GOT3 (cell line): Measurements from ENCODE around the gene ATF3.

Experiments
- DNase-seq: peaks from one replicate; lab custom pipeline; 2025; ENCODE audit warnings: mixed read lengths; lab: John Stamatoyannopoulos, UW

Gene ATF3

DNA sequence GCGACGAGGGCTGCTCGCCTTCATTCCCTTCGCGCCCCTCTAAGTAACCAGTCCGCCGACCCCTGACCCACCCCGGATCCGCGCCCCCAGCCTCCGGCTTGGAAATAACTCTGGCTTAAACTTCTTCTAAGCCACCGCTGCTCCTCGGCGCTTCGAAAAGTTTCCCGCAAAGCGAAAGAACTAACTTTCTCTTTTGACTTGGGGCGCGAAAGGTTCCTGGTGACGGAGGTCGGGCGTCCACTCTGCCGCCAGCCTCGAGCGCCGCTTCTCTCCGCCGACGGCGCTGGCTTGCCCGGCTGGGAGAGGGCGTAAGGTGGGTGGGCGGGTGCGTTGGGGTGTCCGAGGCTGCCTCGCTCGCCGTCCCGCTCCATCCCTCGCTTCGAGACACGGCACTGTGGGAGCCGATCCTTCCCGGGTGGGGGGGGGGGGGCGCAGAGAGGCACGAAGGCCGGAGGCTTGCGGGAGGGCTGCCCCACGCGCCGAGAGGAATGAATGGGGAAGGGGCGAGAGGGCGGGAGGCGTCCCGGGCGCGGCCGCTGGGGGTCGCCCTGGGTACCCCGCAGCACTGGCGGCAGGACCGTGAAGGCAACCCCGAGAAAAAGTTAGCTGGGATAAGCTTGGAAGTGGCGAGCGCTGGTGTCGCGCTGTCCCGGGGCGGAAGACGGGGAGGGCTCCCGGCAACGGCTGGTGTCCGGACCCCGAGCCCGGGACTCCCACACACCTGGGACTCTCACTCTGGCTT, 569 bp downstream of the ATF3 start:
- no peak for DNase-seq

DNA sequence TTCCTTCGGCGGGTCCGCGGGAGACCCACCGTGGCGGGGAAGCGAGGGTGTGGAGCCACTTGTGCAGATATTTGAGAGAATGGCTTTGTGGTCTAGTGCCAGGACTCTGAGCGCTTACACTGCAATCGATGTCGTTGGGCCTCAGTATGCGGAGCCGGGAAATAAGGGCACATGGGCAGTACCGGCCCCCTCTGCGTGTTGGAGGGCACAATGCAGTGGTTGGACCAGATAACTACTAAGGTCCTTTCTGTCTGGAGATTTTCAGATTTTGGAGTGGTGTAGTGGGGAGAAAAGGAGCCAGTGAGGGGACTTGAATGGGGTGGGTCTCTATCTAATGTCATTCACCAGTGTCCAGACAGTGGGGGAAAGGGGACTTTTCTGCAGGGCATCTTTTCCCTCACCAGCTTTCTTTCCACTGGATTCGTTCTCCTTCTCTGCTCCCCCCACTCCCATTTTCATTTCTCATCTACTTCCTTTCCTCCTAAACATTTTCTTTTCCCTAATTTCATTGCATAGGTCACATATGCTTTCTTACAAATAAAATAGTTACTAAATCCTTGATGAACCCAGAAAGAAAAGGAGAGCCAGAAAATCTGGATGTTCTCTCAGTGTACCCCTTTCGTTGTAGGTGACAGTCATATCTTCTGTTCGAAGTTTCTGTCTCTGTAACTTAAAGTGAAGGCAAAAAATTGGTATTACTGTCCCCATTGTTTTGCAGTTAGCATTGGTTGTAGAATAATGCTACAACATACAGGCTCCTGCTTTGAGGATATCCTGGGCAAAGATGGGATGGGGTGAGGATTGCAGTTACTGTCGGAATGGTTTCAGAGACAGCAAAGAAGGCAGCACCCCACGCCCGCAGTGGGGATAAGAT, 1.4 kb downstream of the ATF3 start:
- DNase-seq, result no peak

DNA sequence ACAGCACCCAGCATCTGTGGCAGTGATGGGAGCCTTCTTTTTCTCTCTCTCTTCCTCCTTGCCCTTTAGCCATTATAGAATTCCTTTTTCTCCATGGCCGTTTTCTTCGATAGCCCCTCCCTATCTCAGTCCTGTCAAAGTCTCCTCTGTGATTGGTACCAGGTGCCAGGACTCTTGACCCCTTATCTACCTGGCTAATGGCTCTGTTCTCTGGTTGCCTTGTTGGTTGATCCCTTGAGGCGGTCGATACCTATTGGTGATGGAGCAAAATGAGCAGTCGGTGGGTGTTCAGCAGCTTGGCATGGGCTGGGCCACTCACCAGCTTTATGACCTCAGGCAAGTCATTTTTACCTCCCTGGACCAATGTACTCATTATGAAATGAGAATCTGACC, 2.0 kb downstream of the ATF3 start:
- DNase-seq, result no peak

DNA sequence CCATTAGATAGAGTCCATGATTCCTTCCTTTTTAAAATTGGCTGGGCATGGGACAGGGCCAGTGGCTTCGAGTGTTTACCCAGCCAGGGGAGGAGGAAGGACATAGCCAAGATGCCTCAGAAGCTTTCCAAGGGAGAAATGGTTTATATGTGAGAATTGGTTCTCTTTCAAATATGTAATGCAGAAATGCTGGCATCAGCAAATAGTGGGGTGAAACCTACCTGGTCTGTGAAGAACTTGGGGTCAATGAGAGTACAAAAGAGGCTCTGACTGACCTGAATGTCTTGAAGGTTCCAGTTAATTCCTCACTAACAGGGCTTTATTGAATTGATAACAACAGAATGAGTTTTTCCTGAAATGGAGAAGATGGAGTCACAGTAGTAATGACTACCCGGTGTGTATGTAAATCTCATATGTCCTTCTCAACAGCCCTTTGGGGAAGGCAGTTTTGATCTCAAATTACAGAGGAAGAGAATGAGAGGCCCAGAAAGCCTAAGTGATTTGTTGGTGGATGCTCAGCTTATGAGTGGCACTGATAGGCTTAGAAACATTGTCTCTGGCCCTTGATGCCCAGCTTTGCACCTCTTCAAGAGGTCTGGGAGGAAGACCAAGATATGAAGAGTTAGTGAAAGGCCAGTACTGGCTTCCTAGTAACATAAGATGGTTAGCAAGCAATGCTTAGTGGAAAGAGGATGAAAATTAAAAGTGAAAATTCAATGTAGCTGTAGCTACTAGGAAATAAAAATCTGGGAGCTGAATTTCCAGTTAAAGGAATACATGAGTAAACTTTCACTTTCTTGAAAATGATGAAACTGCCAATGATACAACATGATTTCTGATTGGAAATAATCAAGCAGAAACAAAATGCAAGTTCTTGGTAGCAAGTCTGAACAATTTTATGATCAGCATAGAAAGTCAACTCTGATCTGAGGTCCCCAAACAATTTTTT, 2.7 kb downstream of the ATF3 start:
- no peak for DNase-seq

DNA sequence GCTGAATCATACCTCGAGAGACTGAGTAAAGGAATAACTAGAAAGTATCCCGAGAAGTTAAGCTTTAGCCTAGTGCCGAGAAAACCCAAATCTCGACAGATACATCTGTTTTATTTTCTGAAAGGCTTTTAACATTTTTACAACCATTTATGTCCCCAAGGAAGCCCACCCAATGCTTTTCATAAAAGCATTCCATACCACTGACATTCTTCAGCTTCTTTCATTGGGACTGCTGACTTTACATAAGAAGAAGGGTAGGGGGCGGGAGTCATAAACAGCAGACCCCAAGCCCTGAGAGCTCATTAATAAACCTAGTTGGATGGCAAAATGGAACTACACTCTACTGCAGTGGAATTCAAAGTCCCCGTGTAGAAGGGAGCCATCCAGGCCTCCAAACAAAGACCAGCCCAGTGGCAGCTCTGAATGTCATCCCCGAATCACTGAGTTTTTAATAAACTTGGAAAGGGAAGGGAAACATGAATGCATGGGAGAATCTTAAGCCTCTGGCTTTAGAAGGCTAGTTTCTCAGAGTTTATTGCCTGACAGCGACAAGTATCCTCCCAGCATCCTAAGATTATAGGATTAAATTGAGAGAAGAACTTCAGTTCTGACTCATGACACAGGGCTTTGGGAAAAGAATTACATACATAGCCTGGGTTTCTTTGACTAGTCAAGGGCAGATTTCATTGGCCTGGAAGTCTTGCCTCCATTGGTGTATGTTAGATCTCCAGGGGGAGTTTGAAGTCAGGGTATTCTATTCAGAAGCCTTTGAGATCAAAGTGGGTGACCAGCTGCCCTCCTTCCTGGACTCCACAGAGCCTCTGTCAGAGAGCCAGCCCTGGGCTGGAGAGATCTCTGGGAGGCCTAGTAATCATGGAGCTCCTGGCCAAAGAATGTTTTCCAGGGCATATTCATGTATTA, 3.7 kb downstream of the ATF3 start:
- DNase-seq, result no peak

DNA sequence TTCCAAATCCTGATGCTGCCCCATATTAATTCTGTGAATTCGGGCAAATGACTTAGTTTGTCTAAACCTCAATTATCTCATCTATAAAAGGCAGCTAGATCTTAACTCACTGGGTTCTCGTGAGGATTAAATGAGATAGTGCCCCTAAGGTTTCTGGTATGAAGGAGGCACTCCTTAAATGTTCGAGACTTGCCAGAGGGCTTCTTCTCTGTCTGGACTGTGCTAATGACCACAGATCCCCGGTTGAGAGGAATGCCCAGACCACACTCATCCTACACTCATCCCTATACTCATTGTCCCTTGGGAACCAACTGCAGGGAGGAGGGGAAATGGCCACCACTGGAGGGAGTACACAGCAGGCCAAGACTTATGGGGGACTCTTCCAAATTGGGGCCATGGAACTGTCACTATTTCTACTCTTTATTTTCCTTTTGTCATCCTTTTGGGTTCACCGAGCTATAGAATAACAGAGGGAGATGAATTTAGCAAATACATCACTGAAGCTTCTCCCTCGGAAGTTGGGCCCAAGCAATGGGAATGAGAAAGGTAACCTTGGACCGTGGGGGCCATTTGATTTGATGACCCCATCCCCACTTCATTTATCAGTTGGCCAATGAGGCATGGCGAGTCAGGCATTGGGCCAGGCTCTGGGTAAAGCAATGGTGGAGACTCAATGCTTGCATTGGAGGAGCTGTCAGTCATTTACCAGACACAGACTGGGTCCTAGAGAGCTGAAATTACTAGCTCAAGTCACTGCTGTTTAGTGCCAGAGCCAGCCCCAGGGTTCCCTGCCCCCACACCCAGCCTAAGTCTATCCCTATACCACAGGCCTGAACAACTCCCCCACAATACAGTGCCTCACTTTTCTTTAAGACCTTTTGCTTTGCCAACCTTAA, 5.1 kb downstream of the ATF3 start:
- no peak for DNase-seq

DNA sequence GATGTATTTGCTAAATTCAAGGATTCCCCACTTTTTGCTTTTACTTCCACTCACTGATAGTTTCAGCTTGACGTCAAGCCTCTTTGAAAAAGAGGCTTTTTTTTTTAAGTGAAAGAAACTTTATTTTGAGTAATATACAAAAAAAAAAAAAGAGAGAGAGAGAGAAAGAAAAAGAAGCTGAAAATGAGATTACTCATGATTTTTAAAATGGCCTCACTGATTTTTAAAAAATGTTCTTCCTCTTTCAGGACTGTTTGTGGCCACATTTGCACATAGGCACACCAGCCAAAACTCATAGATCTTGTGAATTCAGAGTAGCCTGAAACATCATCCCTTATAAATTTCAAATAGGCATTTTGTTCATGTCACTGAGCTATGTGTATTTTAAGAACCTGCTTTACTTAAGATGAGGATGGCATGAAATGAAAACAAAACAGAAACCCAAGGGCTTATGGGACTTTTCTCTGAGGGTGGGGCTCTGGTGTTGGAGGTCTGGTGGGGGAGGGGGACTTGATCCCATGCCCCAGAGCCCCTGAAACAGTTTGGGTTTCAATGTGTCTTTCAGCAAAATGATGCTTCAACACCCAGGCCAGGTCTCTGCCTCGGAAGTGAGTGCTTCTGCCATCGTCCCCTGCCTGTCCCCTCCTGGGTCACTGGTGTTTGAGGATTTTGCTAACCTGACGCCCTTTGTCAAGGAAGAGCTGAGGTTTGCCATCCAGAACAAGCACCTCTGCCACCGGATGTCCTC, 6.1 kb downstream of the ATF3 start:
- no peak for DNase-seq

DNA sequence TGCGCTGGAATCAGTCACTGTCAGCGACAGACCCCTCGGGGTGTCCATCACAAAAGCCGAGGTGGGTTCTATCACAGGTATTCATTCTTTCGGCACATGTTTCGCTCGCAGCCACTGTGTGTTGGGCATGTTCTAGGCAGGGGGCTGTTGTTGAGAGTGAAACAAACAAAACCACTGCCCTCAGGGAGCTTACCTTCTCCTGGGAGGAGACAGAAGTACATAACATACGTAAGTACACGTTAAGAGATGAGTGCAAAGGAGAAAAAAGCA, 6.6 kb downstream of the ATF3 start:
- no peak for DNase-seq

DNA sequence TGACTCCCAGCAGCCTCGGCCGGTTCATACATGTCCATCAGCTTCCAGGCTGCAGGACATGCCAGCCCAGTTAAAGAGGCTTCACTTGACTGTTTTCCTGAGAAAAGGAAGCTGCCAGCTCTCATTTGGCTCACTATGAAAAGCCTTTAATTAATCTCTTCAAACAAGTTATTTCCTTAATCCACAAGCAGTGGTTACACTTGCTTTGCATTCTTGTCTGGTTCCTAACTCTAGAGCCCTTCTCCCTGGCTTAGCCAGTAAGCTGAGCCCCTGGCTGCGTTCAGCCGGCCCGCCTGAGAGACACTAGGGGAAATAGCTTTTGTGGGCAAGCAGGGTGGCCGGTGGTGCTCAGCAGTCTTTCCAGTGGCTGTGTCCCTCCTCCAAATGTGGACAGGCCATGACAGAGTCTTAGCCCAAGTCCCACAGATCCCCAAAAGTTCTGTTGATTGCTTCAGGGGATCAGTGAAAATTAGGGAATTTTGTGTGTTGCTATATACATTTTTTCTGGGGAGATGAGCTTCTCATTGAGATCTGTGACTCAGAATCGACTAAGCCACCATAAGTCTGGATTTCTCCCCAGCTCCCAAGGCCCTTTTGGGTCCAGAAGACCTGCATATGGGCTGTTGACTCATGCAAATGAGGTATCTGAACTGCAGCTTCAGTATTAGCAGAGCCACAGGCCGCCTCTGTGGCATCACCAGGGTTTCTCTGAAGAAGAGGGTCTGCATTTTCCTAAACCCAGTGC, 10.1 kb downstream of the ATF3 start:
- DNase-seq, result no peak

DNA sequence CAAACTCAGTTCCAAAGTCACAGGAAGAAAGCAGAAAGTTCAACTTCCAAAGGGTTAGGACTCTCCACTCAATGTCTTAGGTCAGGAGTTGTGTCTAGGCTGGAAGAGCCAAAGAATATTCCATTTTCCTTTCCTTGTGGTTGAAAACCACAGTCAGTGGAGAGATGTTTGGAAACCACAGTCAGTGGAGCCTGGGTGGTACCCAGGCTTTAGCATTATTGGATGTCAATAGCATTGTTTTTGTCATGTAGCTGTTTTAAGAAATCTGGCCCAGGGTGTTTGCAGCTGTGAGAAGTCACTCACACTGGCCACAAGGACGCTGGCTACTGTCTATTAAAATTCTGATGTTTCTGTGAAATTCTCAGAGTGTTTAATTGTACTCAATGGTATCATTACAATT, 11.7 kb downstream of the ATF3 start:
- no peak for DNase-seq

DNA sequence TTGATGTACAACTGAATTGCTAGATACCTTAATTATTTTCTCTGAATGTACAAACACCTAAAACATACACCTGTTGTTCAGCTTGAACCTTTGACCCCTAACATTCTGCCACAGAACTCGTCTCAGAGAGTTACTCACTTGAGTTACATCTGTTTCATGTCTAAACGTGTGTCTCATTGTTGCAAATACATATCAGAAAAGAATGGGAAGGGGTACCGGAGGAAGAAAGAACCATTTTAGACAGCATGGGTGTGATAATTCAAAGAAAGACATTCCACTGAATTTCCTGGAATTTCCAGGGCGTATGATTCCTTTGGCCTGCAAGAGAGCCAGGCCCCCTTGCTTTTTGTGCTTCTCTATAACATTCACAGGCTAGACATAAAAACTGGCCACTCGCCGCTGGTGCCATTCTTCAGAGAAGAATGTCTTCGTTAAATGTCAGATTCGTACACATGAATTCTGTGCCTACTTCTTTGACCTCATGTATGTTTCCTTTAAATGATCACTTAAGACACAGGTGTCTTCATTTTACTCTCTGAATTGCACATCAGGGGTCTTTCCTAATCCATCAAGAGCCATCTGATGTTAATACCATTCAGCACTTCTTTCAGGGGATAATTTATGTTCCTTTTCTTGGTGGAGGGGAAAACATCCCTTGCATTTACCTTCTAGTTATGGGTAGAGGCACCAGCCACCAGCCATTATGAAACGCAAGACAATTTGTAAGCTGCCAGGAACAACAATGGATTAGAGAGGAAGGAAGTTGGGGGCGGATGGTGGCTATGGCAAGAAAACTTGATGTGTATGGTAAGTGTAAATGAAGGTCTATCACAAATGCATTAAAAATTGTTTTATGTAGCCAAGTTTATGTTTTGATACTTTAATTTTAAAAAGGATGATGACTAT, 12.7 kb downstream of the ATF3 start:
- DNase-seq, result no peak

DNA sequence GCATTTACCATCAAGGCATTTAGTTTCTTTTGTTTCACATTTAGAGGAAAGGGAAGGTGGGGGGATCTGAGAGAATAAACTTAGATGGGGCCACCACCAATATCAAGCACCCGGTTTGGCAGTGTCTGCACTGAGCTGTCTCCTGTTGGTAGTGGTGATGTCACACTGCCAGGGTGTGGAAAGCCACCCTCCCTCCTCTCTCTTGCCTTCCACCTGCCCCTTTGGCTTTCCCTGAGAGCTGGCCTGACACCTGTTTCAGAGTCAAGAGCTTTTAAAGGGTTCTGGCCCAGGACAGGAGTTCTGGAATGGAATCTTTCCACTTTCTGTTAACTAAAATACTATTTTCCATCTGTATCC, 13.4 kb downstream of the ATF3 start:
- DNase-seq, result no peak

DNA sequence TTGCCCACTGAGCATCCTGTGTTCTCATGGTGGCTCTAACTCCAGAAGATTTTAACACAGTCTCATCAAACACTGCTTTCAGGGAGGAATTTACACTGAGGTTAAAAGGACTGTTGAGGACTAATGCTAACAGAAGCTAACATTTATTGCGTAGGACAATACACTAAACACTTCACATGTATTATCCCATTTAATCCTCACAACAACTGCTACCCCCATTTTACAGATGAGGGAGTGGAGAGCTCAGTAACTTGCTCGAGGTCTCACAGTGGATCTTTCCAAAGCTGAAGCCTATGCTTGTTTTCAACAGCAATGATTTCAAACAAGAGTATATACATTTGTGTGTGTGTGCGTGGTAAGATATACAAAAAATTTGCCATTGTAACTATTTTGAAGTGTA, 13.9 kb downstream of the ATF3 start:
- no peak for DNase-seq

DNA sequence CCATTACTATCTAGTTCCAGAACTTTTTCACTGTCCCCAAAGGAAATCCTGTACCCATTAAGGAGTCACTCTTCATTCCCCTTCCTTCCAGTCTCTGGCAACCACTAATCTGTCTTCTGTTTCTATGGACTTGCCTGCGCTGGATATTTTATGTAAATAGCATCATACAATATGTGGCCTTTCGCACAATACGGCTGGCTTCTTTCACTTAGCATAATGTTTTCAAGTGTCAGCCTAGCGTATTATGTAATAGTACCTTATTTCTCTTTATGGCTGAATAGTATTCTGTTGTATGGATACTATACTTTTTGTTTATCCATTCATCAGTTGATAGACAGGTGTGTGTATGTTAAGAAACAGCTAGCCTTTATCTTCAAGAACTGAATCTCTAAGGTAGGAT, 14.3 kb downstream of the ATF3 start:
- no peak for DNase-seq

DNA sequence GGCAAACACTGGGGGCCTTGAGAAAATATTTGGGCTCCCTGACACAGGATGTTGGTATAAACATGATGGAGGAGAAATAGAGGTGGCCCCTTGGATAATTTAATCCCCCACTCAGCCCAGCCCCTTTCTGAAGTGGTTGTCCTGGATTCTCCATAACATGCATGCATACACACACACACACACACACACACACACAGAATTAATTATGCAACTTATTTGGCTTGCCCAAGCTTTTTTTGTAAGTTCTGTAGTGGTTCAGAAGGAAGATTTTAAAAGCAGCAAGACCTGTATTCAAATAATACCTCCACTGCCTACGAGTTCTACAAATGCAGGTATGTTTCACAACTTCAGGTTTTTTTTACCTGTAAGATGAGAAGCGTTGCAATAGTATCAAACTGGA, 15.0 kb downstream of the ATF3 start:
- no peak for DNase-seq

DNA sequence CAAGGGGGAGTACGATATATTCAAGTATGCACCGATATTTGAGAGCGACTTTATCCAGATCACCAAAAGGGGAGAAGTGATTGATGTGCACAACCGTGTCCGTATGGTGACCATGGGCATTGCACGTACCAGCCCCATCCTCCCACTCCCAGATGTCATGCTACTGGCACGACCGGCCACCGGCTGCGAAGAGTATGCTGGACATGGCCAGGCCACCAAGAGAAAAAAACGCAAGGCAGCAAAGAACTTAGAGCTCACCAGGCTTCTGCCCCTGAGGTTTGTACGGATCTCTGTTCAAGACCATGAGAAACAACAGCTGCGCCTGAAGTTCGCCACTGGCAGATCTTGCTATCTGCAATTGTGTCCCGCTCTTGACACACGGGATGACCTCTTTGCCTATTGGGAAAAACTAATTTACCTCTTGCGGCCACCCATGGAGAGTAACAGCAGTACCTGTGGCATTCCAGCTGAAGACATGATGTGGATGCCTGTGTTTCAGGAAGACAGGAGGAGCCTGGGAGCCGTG, 16.5 kb downstream of the ATF3 start:
- DNase-seq, result no peak

DNA sequence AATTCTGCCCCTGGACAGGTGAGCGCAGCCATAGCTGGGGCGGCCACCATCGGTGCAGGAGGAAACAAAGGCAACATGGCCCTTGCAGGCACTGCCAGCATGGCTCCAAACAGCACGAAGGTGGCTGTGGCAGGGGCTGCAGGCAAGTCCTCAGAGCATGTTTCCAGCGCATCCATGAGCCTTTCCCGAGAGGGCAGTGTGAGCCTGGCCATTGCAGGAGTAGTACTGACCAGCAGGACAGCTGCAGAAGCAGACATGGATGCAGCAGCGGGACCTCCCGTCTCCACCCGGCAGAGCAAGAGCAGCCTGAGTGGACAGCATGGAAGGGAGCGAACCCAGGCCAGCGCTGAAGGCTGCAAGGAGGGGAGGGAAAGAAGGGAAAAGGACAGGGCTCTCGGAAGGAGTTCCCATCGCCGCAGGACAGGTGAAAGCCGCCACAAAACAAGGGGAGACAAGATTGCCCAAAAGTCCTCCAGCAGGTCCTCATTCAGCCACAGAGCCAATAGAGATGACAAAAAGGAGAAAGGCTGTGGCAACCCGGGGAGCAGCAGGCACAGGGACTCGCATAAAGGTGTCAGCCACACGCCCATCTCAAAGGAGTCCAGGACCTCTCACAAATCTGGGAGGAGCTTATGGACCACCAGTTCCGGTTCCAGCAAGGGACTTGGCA, 17.4 kb downstream of the ATF3 start:
- no peak for DNase-seq
